ENCODE data around the gene LRRC25. TPM values are rescaled to one million over a fixed set of nuclear protein-coding genes. Genes with fewer than 3 reads are reported as not detected.

LRRC25 gene
- total RNA-seq, 6 donors from 2014 or later: 4.0 to 49.4 (median 24.0) TPM

GRCh38 chr19:18418483-18419194, 21.2 kb upstream of the LRRC25 start:
- Histone ChIP-seq H3K4me1 (peaks cover 65 to 86% (median 66%) of the 10 kb centered on the region in 4 donors), H3K27me3 (no peaks in the 10 kb centered on the region), H3K36me3 (no peaks in the 10 kb centered on the region), H3K27ac (peak overlapping the region; percentile 87 to 94 (median 91)), H3K4me3 (peak overlapping the region in 3 of 4 donors; percentile 80 to 94 (median 82)), H3K9me3 (no peaks in the 10 kb centered on the region)
- peak; percentile 2 to 12 for ATAC-seq (ENCODE audit: low FRiP score in 2 of 2)
- peak in 1 of 2 donors; percentile 88 for DNase-seq
- TF ChIP-seq CTCF (IDR thresholded peaks at IDR 0.05) (no peak), POLR2AphosphoS5 (IDR thresholded peaks at IDR 0.05) (no peak), POLR2A (IDR thresholded peaks at IDR 0.05) (no peak), EP300 (IDR thresholded peaks at IDR 0.05) (no peak)
- WGBS, 2 donors: 13 to 40% methylated on average over 3 to 32 of the region's 39 CpGs

GRCh38 chr19:18418029-18418482, 20.6 kb upstream of the LRRC25 start:
- TF ChIP-seq EP300 (IDR thresholded peaks at IDR 0.05) (no peak), POLR2AphosphoS5 (IDR thresholded peaks at IDR 0.05) (no peak), POLR2A (IDR thresholded peaks at IDR 0.05) (no peak), CTCF (IDR thresholded peaks at IDR 0.05) (no peak)
- 12 to 60% methylated on average over 1 to 21 of the region's 30 CpGs for WGBS, 2 donors
- Histone ChIP-seq H3K4me3 (peak overlapping the region in 3 of 4 donors; percentile 38 to 82 (median 80)), H3K4me1 (peaks cover 64 to 80% (median 65%) of the 10 kb centered on the region in 4 donors), H3K9me3 (no peaks in the 10 kb centered on the region), H3K36me3 (no peaks in the 10 kb centered on the region), H3K27ac (peak overlapping the region; percentile 87 to 94 (median 91)), H3K27me3 (no peaks in the 10 kb centered on the region)
- peak in 1 of 2 donors; percentile 89 for DNase-seq
- peak; percentile 0 for ATAC-seq (ENCODE audit: low FRiP score in 2 of 2)

- peak in 2 of 6 experiments; percentile 3 to 13 for TF ChIP-seq CTCF (IDR thresholded peaks at IDR 0.05)
- TF ChIP-seq EP300 (IDR thresholded peaks at IDR 0.05): peak in 1 of 4 donors; percentile 11
- TF ChIP-seq POLR2A (IDR thresholded peaks at IDR 0.05): peak in 3 of 4 donors; percentile 28 to 68 (median 42)
- peak; percentile 61 to 67 for TF ChIP-seq POLR2AphosphoS5 (IDR thresholded peaks at IDR 0.05)
- ATAC-seq (ENCODE audit: low FRiP score in 2 of 2): peak; percentile 38 to 71
- WGBS, 2 donors: 0 to 1% methylated on average over 14 to 17 of the region's 53 CpGs
- peak; percentile 82 to 93 for DNase-seq
- Histone ChIP-seq H3K4me1 (peaks cover 60 to 74% (median 63%) of the 10 kb centered on the region in 4 donors), H3K36me3 (no peaks in the 10 kb centered on the region), H3K27ac (peak overlapping the region; percentile 87 to 94 (median 91)), H3K4me3 (peak overlapping the region in 3 of 4 donors; percentile 38 to 82 (median 80)), H3K27me3 (no peaks in the 10 kb centered on the region), H3K9me3 (no peaks in the 10 kb centered on the region)
Measured at GRCh38 chr19:18417250-18418028, 20.0 kb upstream of the LRRC25 start.

GRCh38 chr19:18416778-18417249, 19.4 kb upstream of the LRRC25 start:
- peak; percentile 69 to 81 for ATAC-seq (ENCODE audit: low FRiP score in 2 of 2)
- Histone ChIP-seq H3K9me3 (no peaks in the 10 kb centered on the region), H3K4me1 (peaks cover 60 to 74% (median 63%) of the 10 kb centered on the region in 4 donors), H3K27ac (peak overlapping the region; percentile 87 to 94 (median 91)), H3K36me3 (no peaks in the 10 kb centered on the region), H3K27me3 (no peaks in the 10 kb centered on the region), H3K4me3 (peak overlapping the region in 3 of 4 donors; percentile 38 to 82 (median 80))
- TF ChIP-seq POLR2AphosphoS5 (IDR thresholded peaks at IDR 0.05) (peak; percentile 24 to 29), EP300 (IDR thresholded peaks at IDR 0.05) (no peak), CTCF (IDR thresholded peaks at IDR 0.05) (no peak), POLR2A (IDR thresholded peaks at IDR 0.05) (peak in 1 of 4 donors; percentile 23)
- DNase-seq: peak; percentile 86 to 95
- WGBS, 2 donors: 1 to 2% methylated on average over 34 of the region's 44 CpGs

All from upper lobe of left lung (tissue), 6 donors.